Activated CD4-positive, alpha-beta T cell treated with anti-CD3 and anti-CD28 coated beads, Interleukin-2, amount 50 U/mL, for 16 hours (primary cell): Measurements from ENCODE around the gene MYL9.

Source experiments
- DNase-seq: peaks from one replicate; pipeline ENCODE4 v3.0.0-alpha.2; 2020

The MYL9 gene

GRCh38 chr20:36526521-36527011, 14.8 kb upstream of the MYL9 start:
- no peak for DNase-seq

GRCh38 chr20:36527331-36528125, 13.8 kb upstream of the MYL9 start:
- no peak for DNase-seq

DNA sequence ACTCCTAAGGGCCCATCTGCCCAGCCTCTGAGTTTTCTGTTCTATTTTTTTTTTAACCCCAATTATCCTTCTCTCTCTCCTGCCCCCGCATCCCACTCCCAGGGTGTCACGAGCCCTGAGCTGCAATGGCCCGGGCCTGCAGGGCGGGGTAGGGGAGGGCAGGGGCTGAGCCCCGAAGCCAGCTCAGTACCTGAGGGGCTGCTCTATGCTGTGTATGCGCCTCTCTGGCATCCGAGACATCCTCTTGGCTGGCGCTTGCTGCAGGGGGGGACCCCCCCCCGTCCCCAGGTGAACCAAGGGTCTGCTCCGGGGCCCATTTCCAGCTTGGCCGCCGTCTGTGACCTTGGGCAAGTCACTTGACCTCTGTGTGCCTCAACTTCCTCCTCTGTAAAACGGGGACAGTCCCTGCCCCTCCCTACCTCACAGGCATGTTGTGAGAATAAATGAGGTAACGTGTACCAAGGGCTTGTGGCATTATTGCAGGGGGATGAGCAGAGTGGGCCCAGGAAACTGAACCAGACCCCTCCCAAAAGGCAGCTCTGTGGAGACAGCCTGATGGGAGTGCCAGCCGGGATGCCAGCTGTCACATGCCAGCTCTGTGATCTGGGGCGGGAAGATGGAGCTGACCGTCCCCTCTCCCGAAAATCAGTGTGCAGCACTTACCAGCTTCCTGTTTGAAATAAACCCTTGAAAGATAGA, 13.0 kb upstream of the MYL9 start:
- DNase-seq = no peak

GRCh38 chr20:36528875-36529417, 12.4 kb upstream of the MYL9 start:
- DNase-seq = no peak

DNA sequence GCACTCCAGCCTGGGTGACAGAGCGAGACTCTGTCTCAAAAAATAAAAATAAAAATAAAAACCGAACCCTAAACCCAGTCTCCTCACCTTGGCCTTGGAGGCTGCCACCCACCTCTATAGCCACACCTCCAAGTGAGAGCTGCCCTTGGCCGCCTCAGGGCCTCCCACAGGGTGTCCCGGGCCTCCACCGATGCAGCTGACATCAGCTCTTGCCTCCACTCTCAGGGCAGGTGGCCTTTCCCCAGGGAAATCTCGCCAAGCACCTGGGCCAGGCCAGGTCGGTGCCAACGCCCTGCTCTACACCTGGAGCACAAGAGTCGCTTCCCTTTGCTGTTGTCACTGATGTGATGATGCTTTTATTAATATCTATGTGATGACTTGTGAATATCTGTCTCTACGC, 8.9 kb upstream of the MYL9 start:
- no peak for DNase-seq

DNA sequence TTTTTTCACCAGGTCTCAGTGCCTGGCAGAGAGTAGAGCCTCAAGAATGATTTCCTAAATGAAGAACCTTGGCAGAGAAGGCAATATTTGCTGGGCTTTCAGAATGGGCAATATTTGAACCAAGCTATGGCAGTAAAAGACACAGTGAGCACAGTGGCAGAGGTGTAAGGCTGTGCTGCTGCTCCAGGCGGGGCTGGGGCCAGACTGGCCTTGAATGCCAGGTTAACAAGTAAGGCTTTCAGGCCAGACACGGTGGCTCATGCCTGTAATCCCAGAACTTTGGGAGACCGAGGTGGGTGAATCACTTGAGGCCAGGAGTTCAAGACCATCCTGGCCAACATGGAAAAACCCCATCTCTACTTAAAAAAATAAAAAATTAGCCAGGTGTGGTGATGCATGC, 8.5 kb upstream of the MYL9 start:
- DNase-seq = no peak

DNA sequence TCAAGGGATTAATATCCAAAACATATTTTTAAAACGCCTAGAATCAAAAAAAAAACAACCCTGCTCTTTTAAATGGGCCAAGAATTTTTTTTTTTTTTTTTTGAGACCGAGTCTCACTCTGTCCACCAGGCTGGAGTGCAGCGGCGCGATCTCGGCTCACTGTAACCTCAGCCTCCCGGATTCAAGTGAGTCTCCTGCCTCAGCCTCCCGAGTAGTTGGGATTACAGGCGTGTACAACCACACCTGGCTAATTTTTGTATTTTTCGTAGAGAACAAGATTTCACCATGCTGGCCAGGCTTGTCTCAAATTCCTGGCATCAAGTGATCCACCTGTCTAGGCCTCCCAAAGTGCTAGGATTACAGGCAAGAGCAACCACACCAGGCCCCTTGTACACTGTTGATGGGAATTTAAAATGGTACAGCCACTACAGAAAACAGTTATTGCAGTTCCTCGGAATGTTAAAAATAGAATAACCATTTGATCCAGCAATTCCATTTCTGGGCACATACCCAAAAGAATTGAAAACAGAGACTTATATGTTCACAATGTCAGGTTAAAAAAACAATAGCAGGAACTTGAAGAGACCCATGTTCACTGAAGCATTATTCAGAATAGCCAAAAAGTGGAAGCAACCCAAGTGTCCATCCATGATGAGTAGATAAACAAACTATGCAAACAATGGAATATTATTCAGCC, 3.1 kb upstream of the MYL9 start:
- DNase-seq = no peak

DNA sequence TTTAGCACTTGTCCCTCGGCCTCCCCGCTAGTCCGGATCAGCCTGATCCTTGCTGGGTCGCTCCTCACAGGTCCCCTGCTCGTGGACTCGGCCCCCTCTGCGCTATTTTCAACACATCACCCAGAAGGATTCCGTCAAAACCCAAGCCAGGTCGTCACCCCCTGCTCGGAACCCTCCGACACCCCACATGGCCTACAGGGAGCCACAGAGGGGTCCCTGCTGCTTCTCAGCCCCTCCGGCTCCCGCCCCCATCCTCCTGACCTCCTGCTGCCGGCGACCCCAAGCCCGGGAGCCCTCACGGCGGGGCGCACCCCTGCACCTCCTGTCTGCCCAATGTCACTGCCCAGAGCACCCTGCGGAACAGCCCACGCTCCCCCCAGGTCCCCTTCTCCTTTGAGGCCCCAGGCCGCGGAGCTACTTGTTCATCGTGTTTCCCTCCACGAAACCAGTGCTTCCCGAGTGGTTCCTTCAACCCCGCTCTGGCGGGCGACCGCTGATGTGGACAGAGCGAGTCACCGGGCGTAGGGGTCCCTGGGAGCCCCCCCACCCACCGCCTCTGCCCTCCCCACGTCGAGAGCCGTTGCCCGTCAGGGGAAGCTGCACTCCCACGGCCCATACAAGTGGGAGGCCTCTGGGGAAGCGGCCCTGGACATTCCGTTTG, 638 bp upstream of the MYL9 start:
- no peak for DNase-seq

GRCh38 chr20:36541768-36542488, 609 bp downstream of the MYL9 start:
- DNase-seq = no peak

DNA sequence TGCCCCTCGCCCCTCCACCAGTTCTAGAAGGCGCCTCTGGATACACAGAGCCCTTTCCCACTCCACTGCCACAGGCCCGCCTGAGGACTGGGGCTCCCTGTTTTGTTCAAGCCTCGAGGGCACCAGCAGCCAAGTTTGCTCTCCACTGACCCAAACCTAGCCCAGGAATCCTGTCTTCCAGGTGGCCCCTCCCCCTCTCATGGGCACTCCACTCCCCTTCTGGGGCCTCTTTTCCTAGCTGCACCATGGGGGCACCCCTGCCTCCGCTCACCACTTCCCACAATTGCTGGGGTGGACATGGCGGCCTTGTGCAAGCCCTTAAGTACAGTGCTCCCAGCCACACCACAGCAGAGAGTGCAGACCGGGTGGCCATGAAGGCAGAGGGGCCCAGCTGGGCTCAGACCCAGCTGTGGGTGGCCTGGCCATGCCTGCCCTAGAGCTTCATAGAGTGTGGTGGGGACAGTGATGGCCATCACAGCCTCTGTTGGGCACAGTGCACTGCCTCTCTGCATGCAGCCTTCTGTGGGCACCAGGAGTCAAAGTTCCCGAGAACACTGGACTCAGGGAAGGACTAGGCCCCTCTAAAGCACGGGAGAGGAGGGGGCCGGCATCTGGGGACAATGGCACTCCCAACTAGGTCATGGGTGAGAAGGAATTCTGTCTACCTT, 1.3 kb downstream of the MYL9 start:
- no peak for DNase-seq

DNA sequence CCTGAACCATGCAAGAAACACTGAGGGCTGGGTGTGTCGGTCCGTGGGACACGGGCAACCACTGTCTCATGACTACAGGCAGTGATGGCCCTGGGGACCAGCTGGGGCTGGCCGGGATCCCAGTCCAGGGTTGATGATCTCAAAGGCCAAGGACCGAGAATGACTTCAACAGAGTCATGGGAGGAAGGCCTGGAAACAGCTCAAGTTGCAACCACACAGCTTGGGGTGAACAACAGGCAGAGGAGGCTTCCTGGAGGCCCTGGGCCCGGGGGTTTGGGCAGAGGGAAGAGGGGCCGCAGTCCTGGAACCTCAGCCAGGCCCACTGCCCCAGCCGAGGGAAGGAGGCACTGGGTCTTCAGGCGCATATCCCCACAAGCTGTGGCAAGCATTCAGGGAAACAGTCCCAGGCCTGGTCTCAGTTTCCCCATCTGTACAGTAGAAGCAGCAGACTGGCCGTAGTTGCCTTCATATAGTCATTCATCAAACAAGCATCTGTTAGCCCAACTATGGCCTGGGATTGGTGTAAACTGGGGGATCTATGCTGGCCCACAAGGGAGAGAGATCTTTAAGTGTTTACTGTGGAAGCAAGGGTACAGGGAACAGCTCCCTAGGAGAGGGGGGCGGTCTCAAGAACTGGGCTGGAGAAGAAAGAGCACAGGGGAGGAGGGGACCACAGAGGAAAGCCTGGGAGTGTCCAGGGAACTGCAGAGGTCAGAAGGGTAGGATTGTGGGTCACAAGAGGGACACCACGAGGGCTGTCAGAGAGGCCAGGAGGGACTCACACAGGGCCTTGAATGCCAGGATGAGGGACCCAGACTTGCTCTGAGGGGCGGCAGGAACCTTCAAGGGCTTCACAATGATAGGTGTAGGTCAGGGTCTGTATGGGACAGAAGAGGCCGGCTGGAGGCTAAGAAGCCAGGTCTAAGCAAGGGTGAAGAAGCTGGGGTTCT, 2.1 kb downstream of the MYL9 start:
- DNase-seq = no peak

DNA sequence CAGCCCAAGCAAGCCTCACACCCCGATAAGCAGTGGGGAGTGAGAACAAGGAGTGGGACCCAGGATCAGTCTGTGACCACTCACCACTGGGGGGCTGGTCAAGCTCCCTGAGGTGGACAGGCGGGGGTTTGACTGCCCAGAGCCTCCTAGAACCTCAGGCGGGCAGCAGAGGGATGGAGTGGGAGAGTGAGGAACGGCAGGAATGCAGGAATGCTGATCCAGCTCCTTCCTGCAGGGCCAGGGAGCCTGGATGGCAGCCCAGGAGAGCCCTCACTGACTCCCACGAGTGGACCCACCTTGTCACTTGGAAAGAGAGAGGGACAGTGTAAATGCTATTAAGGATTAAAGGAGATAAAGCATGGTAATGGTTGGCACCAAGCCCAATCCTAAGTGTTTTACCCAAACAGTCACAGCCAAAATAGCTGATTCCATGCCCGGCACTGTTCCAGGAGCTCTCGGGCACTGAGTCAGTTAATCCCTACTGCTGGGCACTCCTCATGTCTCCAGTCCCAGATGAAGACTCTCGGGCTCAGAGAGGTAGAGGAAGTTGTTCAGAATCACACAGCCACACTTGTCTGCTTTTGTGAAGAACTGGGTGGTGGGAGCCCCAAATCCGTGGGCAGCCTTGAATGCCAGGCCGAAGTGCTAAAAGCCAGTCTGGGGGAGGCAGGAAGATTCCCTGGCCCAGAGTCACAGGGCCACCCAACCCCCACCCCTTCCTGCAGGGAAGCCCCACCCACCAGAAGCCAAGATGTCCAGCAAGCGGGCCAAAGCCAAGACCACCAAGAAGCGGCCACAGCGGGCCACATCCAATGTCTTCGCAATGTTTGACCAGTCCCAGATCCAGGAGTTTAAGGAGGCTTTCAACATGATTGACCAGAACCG, 3.1 kb downstream of the MYL9 start:
- DNase-seq = no peak

- no peak for DNase-seq
These were observed 4.9 kb downstream of the MYL9 start for GRCh38 chr20:36546111-36546736.

GRCh38 chr20:36547186-36548005, 6.1 kb downstream of the MYL9 start:
- no peak for DNase-seq

DNA sequence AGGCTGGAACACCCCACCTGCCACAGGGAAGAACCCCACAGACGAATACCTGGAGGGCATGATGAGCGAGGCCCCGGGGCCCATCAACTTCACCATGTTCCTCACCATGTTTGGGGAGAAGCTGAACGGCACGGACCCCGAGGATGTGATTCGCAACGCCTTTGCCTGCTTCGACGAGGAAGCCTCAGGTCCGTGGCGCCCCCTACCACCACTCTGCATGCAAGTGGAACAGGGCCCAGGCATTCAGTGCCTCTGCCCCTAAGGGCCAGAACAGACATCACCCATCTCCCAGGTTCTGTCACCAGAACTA, 6.6 kb downstream of the MYL9 start:
- DNase-seq = no peak

- DNase-seq = no peak
These were observed 7.6 kb downstream of the MYL9 start for GRCh38 chr20:36548704-36549627.

- no peak for DNase-seq
These were observed 8.3 kb downstream of the MYL9 start for GRCh38 chr20:36549628-36549941.
